Muscle layer of colon (tissue), 2 donors: ENCODE data around the gene TESK1.
A peak's percentile ranks its signal among the peaks of the same experiment; 100 is the strongest.
"Not testable (repeated sequence)": the region's sequence is repeated elsewhere in the genome, so short reads cannot be mapped to it uniquely, and the experiment has no call there.

Source experiments
- H3K27ac ChIP-seq: one replicate; pipeline ENCODE4 v1.7.0; 2013; ENCODE audit warnings: low read depth, mild to moderate bottlenecking, low read length, moderate library complexity
- H3K27me3 ChIP-seq, 2 donors: one replicate each; pipeline ENCODE4 v1.7.0; 2013; ENCODE audit warnings: low read length in 2 of 2, mild to moderate bottlenecking in 2 of 2; ENCODE audit not compliant: insufficient read depth in 2 of 2, control insufficient read depth in 1 of 2
- H3K36me3 ChIP-seq: one replicate; pipeline ENCODE4 v1.7.0; 2013; ENCODE audit warnings: mild to moderate bottlenecking, low read length; ENCODE audit not compliant: insufficient read depth
- H3K4me1 ChIP-seq: one replicate; pipeline ENCODE4 v1.7.0; 2013; ENCODE audit warnings: mild to moderate bottlenecking, low read length; ENCODE audit not compliant: insufficient read depth
- H3K4me3 ChIP-seq, 2 donors: one replicate each; pipeline ENCODE4 v1.7.0; 2013; ENCODE audit warnings: low read length in 2 of 2, low read depth in 1 of 2, mild to moderate bottlenecking in 1 of 2, moderate library complexity in 1 of 2
- H3K9ac ChIP-seq: one replicate; pipeline ENCODE4 v1.7.0; 2013; ENCODE audit warnings: low read length
- H3K9me3 ChIP-seq: one replicate; pipeline ENCODE4 v1.7.0; 2013; ENCODE audit warnings: mild to moderate bottlenecking, low read length
- donor health status: abdominal sarcoma.
- donor health status: Adenocarcinoma of cecum.

Gene TESK1

GRCh38 chr9:35608221-35608620, 3.2 kb downstream of the TESK1 start:
- H3K27me3 ChIP-seq: no peaks in the 10 kb centered on the region
- H3K27ac ChIP-seq: no peak overlapping the region
- no peak overlapping the region for H3K9ac ChIP-seq
- H3K9me3 ChIP-seq: no peaks in the 10 kb centered on the region
- H3K36me3 ChIP-seq: peaks cover 38% of the 10 kb centered on the region
- H3K4me3 ChIP-seq: no peak overlapping the region
- peaks cover 23% of the 10 kb centered on the region for H3K4me1 ChIP-seq

- H3K4me1 ChIP-seq: peaks cover 18% of the 10 kb centered on the region
- H3K36me3 ChIP-seq: peaks cover 38% of the 10 kb centered on the region
- H3K9me3 ChIP-seq: no peaks in the 10 kb centered on the region
- no peak overlapping the region for H3K27ac ChIP-seq
- no peak overlapping the region for H3K4me3 ChIP-seq
- no peaks in the 10 kb centered on the region for H3K27me3 ChIP-seq
- no peak overlapping the region for H3K9ac ChIP-seq
These were observed 4.1 kb downstream of the TESK1 start for GRCh38 chr9:35609001-35609819.

- H3K36me3 ChIP-seq: peaks cover 38% of the 10 kb centered on the region
- no peak overlapping the region for H3K9ac ChIP-seq
- H3K4me3 ChIP-seq: no peak overlapping the region
- H3K4me1 ChIP-seq: peaks cover 15% of the 10 kb centered on the region
- no peaks in the 10 kb centered on the region for H3K27me3 ChIP-seq
- H3K9me3 ChIP-seq: no peaks in the 10 kb centered on the region
- H3K27ac ChIP-seq: no peak overlapping the region
These were observed 4.7 kb downstream of the TESK1 start for GRCh38 chr9:35609820-35610163.

- Histone ChIP-seq H3K27ac (no peak overlapping the region), H3K4me1 (peaks cover 9% of the 10 kb centered on the region), H3K27me3 (no peaks in the 10 kb centered on the region), H3K9me3 (no peaks in the 10 kb centered on the region), H3K36me3 (peaks cover 38% of the 10 kb centered on the region), H3K4me3 (no peak overlapping the region), H3K9ac (no peak overlapping the region)
These were observed 6.3 kb downstream of the TESK1 start for GRCh38 chr9:35611230-35611797.

- not testable (repeated sequence) for H3K9me3 ChIP-seq, H3K27ac ChIP-seq, H3K9ac ChIP-seq
These were observed 7.0 kb downstream of the TESK1 start for GRCh38 chr9:35612066-35612465.

GRCh38 chr9:35612843-35613242, 7.8 kb downstream of the TESK1 start:
- no peak overlapping the region for H3K9ac ChIP-seq

More at GRCh38 chr9:35612066-35612465, 7.0 kb downstream of the TESK1 start:
- not testable (repeated sequence) for H3K27me3 ChIP-seq, H3K4me1 ChIP-seq, H3K4me3 ChIP-seq
- peaks cover 34% of the 10 kb centered on the region for H3K36me3 ChIP-seq

GRCh38 chr9:35615981-35616680, 11.1 kb downstream of the TESK1 start:
- Histone ChIP-seq H3K9ac (no peak overlapping the region), H3K27ac (no peak overlapping the region), H3K27me3 (peaks cover 0 to 4% of the 10 kb centered on the region in 2 donors), H3K4me1 (peaks cover 12% of the 10 kb centered on the region), H3K36me3 (no peaks in the 10 kb centered on the region), H3K4me3 (peak overlapping the region in 1 of 2 donors; percentile 52), H3K9me3 (no peaks in the 10 kb centered on the region)

More at GRCh38 chr9:35612843-35613242, 7.8 kb downstream of the TESK1 start:
- no peak overlapping the region for H3K4me3 ChIP-seq
- H3K4me1 ChIP-seq: peaks cover 10% of the 10 kb centered on the region
- no peak overlapping the region for H3K27ac ChIP-seq
- no peaks in the 10 kb centered on the region for H3K27me3 ChIP-seq
- peaks cover 26% of the 10 kb centered on the region for H3K36me3 ChIP-seq
- no peaks in the 10 kb centered on the region for H3K9me3 ChIP-seq

- peak overlapping the region; percentile 42 to 52 for H3K4me3 ChIP-seq
- no peaks in the 10 kb centered on the region for H3K36me3 ChIP-seq
- H3K9me3 ChIP-seq: no peaks in the 10 kb centered on the region
- peak overlapping the region; percentile 45 for H3K27ac ChIP-seq
- peaks cover 12% of the 10 kb centered on the region for H3K4me1 ChIP-seq
- peaks cover 0 to 4% of the 10 kb centered on the region in 2 donors for H3K27me3 ChIP-seq
- no peak overlapping the region for H3K9ac ChIP-seq
These were observed 11.8 kb downstream of the TESK1 start for GRCh38 chr9:35616681-35617459.

GRCh38 chr9:35617548-35617947, 12.5 kb downstream of the TESK1 start:
- Histone ChIP-seq H3K9me3 (no peaks in the 10 kb centered on the region), H3K27ac (no peak overlapping the region), H3K27me3 (peaks cover 0 to 4% of the 10 kb centered on the region in 2 donors), H3K4me3 (peak overlapping the region in 1 of 2 donors; percentile 52), H3K9ac (no peak overlapping the region), H3K36me3 (no peaks in the 10 kb centered on the region), H3K4me1 (peaks cover 12% of the 10 kb centered on the region)

GRCh38 chr9:35618325-35618727, 13.3 kb downstream of the TESK1 start, which contains the start of gene CD72:
TSS of gene CD72 (minus strand) at chr9:35618413. CDS start at chr9:35618303, 110 bp downstream.
- Histone ChIP-seq H3K9ac (no peak within 1 kb of the TSS), H3K36me3 (no peaks in the 10 kb centered on the region), H3K27me3 (peaks cover 0 to 4% of the 10 kb centered on the region in 2 donors), H3K4me1 (peaks cover 12% of the 10 kb centered on the region), H3K4me3 (peak within 1 kb of the TSS; percentile 42 to 52), H3K9me3 (no peaks in the 10 kb centered on the region), H3K27ac (peak within 1 kb of the TSS; percentile 45)
